Fibroblast of villous mesenchyme (primary cell): ENCODE data around the gene RNF13. TPM values are rescaled to one million over a fixed set of nuclear protein-coding genes. Genes with fewer than 3 reads are reported as not detected.

ENCODE experiments used
- DNase-seq: peaks from one replicate; pipeline ENCODE4 v3.0.0-alpha.2; 2010; ENCODE audit warnings: low read depth
- H3K4me3 ChIP-seq: 2 replicates; pipeline ENCODE4 v1.5.1; 2011; ENCODE audit warnings: low read depth, mild to moderate bottlenecking, low read length
- total RNA-seq: library from RNA; depleted of rRNA; stranded (reverse); fragments of >200 nt; gene quantifications from 2 replicates; pipeline ENCODE4 v1.2.3, GENCODE V29; 2012
- TF ChIP-seq, protein P1 (sequence below): IDR thresholded peaks from 2 replicates; pipeline ENCODE4 v1.5.1; 2012; ENCODE audit warnings: low read depth, mild to moderate bottlenecking, low read length; ENCODE audit not compliant: insufficient read depth

Gene RNF13
- total RNA-seq, 1 donor: 77.3 TPM

- TF ChIP-seq, protein P1, sequence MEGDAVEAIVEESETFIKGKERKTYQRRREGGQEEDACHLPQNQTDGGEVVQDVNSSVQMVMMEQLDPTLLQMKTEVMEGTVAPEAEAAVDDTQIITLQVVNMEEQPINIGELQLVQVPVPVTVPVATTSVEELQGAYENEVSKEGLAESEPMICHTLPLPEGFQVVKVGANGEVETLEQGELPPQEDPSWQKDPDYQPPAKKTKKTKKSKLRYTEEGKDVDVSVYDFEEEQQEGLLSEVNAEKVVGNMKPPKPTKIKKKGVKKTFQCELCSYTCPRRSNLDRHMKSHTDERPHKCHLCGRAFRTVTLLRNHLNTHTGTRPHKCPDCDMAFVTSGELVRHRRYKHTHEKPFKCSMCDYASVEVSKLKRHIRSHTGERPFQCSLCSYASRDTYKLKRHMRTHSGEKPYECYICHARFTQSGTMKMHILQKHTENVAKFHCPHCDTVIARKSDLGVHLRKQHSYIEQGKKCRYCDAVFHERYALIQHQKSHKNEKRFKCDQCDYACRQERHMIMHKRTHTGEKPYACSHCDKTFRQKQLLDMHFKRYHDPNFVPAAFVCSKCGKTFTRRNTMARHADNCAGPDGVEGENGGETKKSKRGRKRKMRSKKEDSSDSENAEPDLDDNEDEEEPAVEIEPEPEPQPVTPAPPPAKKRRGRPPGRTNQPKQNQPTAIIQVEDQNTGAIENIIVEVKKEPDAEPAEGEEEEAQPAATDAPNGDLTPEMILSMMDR: no peak
- H3K4me3 ChIP-seq: no peak overlapping the region
Measured at GRCh38 chr3:149796026-149796425, 17.0 kb upstream of the RNF13 start.

GRCh38 chr3:149800693-149801092 lies 12.3 kb upstream of the RNF13 start:
- DNase-seq: no peak
- no peak overlapping the region for H3K4me3 ChIP-seq
- TF ChIP-seq, protein P1: no peak

More at GRCh38 chr3:149796026-149796425, 17.0 kb upstream of the RNF13 start:
- no peak for DNase-seq

- no peak for DNase-seq
- TF ChIP-seq, protein P1: no peak
- no peak overlapping the region for H3K4me3 ChIP-seq
Measured at GRCh38 chr3:149801195-149801594, 11.8 kb upstream of the RNF13 start.

- DNase-seq: no peak
- TF ChIP-seq, protein P1: no peak
- H3K4me3 ChIP-seq: no peak overlapping the region
Measured at GRCh38 chr3:149801639-149802038, 11.4 kb upstream of the RNF13 start.

GRCh38 chr3:149806171-149806778 lies 6.7 kb upstream of the RNF13 start:
- TF ChIP-seq, protein P1: no peak
- no peak overlapping the region for H3K4me3 ChIP-seq
- no peak for DNase-seq

DNA sequence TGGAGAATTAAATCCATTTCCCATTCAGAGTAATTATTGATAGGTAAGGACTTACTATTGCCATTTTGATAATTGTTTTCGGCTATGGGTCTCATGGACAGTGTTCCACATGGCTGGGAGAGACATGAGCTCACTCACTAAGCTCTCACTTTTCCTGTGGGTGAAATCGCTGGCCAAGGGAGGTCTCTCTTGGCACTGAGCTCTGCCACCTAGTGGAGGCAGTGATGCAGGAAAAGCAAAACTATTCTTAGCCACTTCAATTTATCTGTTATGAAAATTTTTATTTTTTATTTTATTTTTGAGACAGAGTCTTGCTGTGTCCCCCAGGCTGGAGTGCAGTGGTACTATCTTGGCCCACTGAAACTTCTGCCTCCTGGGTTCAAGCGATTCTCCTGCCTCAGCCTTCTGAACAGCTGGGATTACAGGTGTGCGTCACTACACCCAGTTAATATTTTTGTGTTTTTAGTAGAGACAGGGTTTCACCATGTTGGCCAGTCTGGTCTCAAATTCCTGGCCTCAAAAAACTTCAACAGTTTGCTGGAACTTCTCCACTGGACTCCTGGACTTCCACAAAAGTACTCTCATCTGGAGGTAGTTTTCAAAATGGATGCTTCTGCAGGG lies 4.7 kb upstream of the RNF13 start:
- TF ChIP-seq, protein P1: peak; percentile 90
- H3K4me3 ChIP-seq: no peak overlapping the region
- DNase-seq: peak; percentile 76

- no peak overlapping the region for H3K4me3 ChIP-seq
- TF ChIP-seq, protein P1: no peak
- no peak for DNase-seq
Measured at GRCh38 chr3:149809699-149810098, 3.3 kb upstream of the RNF13 start.
